ENCODE results near the gene SP140L.
"Not testable (repeated sequence)": the region's sequence is repeated elsewhere in the genome, so short reads cannot be mapped to it uniquely, and the experiment has no call there.

SP140L gene

DNA sequence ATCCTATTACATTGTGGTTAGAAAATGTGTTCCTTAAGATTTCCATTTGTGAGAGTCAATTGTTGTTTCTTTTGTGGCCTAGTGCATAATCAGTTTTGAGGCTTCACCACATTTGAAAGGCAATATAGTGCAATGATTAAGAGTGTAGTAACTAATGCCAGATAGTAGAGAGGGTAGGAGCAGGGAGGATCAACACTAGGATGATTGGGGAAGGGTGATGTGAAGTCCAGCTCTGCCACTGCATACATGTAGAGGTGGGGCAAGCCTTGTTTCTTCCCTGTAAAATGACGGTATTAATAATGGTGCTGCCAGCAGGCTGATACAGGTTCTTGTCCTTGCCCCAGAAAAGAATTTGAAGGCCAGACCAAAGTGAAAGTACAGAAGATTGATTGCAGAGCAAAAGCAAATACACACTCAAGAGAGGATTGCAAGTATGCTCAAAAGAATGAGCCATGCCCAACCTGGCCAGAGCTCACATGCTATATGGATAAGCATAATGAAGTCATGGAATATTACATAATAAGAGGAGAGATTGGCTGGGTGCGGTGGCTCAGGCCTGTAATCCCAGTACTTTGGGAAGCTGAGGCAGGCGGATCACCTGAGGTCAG lies 97.0 kb downstream of the SP140L start:
- no peak for DNase-seq

- no peak for DNase-seq
These were observed 98.4 kb downstream of the SP140L start for GRCh38 chr2:230425377-230425776.

GRCh38 chr2:230429513-230429912 lies 102.5 kb downstream of the SP140L start:
- DNase-seq: no peak

DNA sequence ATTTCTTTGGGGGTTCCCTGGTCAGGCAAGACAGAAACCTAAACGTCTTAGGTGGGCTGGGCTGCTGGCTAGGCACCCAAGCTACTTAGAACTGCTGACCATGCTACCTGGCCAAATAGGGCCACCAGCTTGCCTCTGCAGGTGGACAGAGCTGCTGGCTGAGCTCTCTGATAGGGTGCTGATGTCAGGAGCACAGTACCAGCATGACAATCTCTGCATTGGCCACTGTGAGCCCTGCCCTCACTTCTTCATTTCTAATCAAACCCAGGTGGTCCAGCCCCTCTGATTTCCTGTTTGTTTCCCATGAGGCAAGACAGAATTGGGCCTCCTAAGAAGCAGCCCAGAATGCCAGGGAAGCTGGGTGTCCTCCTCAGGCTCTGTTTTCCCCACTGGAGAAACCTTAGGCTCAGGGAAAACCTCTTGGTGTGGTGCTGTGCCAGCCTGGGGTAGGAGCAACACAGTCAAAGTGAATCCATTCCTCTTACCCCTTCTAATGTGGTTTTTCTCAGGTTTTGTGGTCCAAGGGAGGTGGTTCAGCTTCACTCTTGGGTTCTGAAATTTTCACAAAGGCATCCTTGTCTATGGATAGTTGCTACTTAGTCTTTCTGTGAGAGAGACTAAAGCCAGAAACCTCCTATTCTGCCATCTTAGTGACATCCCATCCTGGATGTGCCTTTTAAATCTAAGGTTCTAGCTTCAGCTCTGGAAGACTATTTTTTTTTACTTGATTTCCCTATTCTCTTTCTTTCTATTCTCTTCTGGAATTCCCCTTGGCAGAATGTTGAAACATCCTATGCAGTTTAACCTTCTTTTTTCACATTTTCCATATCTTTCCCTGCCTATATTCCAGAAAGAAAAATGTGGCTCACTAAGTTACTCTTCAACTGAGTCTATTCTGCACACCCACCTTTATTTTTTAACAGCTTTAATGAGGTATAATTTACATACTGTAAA lies 104.2 kb downstream of the SP140L start:
- no peak for DNase-seq

DNA sequence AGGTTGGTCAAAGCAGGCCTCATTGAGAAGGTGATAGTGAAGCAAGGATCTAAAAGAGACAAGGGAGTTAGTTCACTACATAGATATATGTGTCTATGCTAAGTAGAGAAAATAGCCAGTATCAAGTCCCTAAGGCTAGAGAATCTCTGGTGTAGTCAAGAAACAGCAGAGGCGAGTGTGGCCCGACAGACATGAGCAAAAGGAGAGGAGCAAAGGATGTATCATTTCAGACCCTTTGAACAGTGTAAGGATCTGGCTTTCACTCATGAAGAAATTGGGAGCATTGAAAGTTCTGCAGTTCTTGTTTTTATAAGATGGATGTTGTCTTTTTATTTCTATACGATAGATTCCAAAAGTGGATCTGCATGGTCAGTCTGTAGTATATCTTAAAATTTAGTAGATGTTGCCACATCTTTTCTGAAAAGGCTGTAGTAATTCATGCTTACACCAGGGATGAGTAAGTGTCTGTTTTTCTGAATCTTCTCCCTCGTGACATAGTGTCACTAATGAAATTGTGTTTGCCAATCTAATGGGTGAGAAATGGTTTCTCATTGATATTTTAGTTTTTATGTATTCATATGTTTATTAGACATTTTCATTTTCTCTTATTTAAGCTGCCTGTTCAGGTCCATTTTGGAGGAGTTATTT lies 107.8 kb downstream of the SP140L start:
- DNase-seq: no peak

DNA sequence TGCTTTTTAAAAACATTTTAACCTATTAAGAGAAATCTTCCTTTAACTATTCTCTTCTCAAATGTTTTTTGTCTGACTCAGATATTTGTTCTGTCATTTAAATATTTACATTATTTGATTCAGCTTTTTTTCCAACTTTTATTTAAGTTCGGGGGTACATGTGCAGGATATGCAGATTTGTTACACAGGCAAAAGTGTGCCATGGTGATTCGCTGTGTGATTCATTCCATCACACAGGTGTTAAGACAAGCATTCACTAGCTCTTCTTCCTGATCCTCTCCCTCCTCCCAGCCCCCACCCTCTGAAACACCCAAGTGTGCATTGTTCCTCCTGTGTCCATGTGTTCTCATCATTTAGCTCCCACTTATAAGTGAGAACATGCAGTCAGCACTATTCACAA lies 108.4 kb downstream of the SP140L start:
- no peak for DNase-seq

- DNase-seq: not testable (repeated sequence)
These were observed 112.1 kb downstream of the SP140L start for GRCh38 chr2:230439121-230439520.

GRCh38 chr2:230439590-230439989 lies 112.6 kb downstream of the SP140L start:
- DNase-seq: no peak

DNA sequence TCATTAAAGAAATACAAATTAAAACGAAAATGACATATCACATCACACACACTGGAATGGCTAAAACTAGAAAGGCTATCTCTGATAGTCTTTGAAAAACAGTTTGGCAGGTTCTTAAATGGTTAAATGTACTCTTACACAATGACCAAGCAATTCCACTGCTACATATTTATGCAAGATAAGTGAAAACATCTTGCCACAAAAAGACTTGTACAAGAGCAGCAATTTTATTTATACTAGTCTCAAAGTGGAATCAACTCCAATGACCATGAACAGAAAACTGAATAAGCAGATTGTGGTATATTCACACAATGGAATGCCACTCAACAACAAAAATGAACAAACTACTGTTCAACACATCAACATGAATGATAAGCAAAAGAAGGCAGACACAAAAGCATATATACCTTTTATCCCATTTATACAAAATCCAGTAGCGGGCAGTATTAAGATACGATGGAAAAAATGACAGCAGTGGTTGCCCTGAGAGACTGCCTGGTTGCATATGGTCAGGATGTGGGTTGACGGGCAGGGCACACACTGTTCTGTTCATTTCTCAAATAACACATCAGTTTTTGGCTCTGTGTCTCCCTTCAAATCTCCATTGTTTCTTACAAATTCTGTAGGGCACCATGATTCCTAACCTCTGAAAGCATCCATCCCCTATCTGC lies 114.4 kb downstream of the SP140L start:
- peak; percentile 43 for DNase-seq

- no peak for DNase-seq
These were observed 116.5 kb downstream of the SP140L start for GRCh38 chr2:230443541-230443940.

DNA sequence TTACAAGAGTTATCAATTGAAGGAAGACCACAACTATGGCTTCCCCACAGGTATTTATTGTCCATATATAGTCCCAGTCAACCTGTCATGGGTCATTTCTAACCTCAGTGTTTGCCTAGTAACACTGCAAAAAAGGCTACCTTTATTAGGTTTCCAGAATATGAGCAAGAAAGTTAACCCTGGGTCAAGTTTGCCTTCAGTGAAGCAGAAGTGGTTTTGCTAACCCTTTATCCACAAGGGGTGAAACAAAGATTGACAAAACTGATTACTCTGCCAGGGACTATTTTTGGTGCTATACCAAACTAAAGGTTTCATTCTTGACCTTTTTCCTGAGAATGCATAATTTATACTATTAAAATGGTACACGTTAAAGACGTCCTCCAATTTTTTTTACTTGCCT lies 117.8 kb downstream of the SP140L start:
- no peak for DNase-seq

DNA sequence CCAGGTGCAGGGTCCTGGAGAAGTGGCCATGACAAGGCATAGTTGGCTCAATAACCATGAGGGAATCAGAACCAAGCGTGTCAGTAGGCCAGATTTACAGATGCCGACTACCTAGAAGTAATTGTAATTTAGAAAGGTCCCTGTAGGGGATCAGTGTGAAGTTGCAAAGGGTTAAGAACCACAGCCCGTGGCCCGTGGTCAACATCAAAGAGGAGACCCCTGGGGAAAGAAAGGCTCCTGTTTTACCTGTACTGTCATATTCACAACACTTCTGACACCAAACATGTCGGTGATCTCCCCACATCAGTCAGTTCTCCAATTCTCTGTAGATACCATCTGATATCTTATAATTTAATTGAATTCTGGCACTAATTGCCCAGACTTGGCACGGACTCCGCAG lies 120.0 kb downstream of the SP140L start:
- no peak for DNase-seq

- DNase-seq: no peak
These were observed 120.8 kb downstream of the SP140L start for GRCh38 chr2:230447455-230448451.

GRCh38 chr2:230449901-230450467 lies 123.0 kb downstream of the SP140L start:
- no peak for DNase-seq

GRCh38 chr2:230453006-230453405 lies 126.0 kb downstream of the SP140L start:
- no peak for DNase-seq
